Fibroblast of villous mesenchyme (primary cell): Measurements from ENCODE around the gene COBL. TPM values are rescaled to one million over a fixed set of nuclear protein-coding genes. Genes with fewer than 3 reads are reported as not detected.

Source experiments
- DNase-seq: peaks from one replicate; pipeline ENCODE4 v3.0.0-alpha.2; 2010; ENCODE audit warnings: low read depth
- H3K4me3 ChIP-seq: 2 replicates; pipeline ENCODE4 v1.5.1; 2011; ENCODE audit warnings: low read depth, mild to moderate bottlenecking, low read length
- total RNA-seq: library from RNA; depleted of rRNA; stranded (reverse); fragments of >200 nt; gene quantifications from 2 replicates; pipeline ENCODE4 v1.2.3, GENCODE V29; 2012
- TF ChIP-seq, protein P1 (sequence below): IDR thresholded peaks from 2 replicates; pipeline ENCODE4 v1.5.1; 2012; ENCODE audit warnings: low read depth, mild to moderate bottlenecking, low read length; ENCODE audit not compliant: insufficient read depth

Gene COBL
- total RNA-seq, 1 donor: not detected

DNA sequence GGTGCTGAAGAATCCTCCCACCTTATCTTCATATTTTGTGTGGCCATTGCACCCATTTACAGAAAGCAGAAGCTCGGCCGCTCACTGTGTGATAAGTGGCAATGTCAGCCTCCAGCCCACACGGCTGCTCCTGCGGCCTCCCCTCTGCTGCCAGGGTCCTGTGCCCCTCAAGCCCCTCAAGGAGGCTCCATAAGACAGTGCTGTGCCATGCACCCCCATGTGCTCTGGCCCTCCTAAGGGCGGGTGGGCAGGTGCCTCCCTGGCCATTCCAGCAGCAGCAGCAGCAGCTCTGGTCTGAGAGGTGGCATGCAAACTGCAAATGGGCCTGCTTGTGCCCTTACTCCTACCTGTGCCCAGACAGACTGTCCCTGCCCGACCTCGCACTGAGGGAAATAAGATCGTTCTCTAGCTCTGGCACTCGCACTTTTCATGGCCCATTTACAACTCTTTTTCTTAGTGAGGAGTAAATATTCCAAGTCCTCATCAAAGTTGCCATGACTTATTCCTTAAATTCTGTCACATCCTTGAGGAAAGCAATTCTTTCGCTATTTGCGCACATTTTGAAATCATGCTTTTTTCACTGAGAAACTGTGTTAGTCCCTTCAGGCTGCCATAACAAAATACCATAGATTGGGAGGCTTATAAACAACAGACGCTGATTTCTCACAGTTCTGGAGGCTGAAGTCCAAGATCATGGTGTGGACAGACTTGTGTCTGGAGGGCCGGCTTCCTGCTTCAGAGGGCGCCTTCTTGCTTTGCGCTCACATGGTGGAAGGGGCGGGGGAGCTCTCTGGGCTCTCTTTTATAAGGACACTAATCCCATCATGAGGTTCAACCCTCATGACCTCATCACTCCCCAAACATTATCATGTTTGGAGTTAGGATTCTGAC is 187.8 kb downstream of the COBL start:
- DNase-seq: no peak
- TF ChIP-seq, protein P1, sequence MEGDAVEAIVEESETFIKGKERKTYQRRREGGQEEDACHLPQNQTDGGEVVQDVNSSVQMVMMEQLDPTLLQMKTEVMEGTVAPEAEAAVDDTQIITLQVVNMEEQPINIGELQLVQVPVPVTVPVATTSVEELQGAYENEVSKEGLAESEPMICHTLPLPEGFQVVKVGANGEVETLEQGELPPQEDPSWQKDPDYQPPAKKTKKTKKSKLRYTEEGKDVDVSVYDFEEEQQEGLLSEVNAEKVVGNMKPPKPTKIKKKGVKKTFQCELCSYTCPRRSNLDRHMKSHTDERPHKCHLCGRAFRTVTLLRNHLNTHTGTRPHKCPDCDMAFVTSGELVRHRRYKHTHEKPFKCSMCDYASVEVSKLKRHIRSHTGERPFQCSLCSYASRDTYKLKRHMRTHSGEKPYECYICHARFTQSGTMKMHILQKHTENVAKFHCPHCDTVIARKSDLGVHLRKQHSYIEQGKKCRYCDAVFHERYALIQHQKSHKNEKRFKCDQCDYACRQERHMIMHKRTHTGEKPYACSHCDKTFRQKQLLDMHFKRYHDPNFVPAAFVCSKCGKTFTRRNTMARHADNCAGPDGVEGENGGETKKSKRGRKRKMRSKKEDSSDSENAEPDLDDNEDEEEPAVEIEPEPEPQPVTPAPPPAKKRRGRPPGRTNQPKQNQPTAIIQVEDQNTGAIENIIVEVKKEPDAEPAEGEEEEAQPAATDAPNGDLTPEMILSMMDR: no peak
- H3K4me3 ChIP-seq: no peak overlapping the region

DNA sequence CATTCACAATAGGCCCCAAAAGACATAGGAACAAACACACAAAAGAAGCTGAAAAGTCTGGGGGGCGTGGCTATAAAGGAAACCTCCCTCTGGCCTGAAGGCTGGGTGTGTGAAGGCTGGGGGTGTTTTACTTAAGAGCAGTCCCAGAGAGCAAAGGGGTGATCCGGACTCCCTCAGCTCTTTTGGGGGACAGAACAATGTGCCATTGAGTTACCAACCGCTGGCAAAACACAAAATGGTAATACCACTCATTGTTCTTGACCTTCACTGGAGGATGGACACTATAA is 189.0 kb downstream of the COBL start:
- H3K4me3 ChIP-seq: no peak overlapping the region
- TF ChIP-seq, protein P1: no peak
- DNase-seq: no peak

DNA sequence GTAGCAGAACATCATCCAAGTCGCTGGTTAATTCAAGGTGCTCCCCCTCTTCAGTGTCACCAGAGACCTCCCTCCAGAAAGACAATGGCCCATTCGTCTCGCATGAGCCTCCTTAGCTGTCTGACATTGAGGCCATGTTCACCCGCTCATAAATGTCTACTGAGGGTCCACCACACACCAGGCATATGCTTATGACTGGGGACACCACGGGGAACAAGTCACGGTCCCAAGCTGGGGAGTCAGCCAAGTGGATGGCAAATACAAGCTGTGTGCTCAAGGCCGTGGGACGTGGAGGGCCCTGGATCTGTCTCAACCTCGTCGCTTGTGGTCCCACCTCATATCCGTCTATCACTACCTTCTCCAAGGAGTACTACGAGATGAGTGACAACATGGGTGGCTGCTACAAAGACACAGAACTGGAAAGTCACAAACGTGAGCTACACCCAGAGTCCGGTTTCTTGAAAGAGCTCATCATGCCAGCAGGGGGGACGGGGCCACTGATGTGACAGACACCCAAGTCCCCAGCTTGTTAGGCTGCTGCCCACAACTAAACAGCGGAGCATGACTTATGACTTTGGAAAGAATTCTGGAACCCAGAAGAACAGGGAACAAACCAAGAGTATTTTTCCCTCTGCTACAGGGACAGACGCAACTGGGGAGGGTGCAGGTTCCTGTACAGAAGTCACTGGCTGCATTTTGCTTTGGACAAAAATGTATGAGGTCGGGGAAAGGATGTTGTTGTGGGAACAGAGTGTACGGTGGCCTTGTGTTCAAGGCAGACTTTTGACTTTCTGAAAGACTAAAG is 189.6 kb downstream of the COBL start:
- DNase-seq: no peak
- TF ChIP-seq, protein P1: no peak
- no peak overlapping the region for H3K4me3 ChIP-seq

DNA sequence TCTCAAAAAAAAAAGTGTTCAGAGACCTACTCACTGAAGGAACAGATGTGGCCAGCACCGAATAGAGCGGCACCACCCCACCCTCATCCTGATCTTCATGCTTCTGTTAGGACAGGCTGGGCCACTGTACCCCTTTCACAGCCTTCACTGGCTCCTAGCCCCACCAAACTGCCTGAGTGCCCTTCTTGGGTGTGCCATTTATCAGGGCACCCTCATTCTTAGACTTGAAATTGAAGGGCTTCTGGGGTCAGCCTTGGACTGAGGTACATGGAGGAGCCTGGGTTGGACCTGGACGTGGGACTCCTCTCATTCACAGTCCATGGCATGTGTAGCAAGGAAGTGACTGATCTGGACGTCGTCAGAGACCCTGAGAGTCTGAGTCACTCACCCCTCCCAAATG is 190.3 kb downstream of the COBL start:
- H3K4me3 ChIP-seq: no peak overlapping the region
- DNase-seq: no peak
- TF ChIP-seq, protein P1: no peak

DNA sequence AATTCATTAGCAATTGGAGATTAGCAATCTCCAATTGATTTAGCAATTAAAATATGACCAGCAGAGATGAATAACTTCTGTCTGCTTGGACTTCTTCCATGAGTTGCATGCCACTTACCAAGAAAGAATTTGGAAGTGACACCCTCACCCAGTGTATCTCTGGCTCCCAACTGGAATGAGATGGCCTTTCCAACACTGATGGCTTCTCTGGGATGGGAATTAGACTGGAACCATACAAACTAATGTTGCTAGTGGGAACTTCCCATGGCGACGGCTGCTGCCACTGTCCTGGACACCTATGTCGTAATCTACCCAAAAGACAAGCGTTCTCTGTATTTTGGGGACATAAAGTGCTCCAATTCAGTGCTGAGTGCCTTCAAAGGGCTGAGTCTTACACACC is 192.3 kb downstream of the COBL start:
- TF ChIP-seq, protein P1: no peak
- no peak for DNase-seq
- H3K4me3 ChIP-seq: no peak overlapping the region

DNA sequence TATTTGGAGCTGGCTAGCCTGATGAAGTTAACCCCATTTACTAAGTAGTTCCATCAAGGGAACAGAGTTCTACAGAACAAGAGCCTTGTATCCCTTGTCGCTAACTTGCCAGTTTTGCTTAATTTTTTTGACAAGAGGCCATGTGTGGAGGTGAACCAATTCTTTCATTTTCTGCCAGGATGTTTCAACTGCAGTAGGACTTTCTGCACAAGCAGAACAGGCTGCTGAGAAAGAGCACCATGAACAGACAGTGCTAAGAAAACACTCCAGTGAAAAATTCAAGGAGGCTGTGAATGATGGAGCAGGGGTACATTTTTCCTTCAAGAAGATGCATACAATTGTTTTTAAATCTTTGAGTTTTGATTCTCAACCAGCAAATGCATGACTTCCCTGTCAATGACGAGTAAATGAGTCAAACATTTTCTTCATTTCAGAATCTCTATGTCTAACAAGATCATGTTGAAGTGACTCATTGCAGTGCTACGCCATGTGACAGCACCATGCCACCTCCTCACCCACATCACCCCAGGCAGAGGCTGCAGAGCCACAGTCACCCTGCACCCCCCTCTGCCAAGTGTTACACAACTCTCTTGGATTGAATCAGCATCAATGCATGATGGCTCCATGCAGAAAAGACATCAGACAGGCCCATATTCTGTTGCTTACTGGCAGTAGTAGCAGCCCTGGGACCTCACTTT is 193.1 kb downstream of the COBL start:
- TF ChIP-seq, protein P1: no peak
- H3K4me3 ChIP-seq: no peak overlapping the region
- peak; percentile 15 for DNase-seq
